H9 (cell line): ENCODE data around the gene NKAIN2. TPM values are rescaled to one million over a fixed set of nuclear protein-coding genes. Genes with fewer than 3 reads are reported as not detected.

ENCODE experiments used
- DNase-seq: peaks from one replicate; pipeline ENCODE4 v3.0.0-alpha.2; 2017
- H2AFZ ChIP-seq: one replicate; pipeline ENCODE4 v1.6.1; 2013; ENCODE audit warnings: mild to moderate bottlenecking, low read length, control low read depth, moderate library complexity
- H2AK5ac ChIP-seq: 2 replicates; pipeline ENCODE4 v1.6.1; 2013; ENCODE audit warnings: low read length, control low read depth, mixed read lengths; ENCODE audit not compliant: insufficient read length
- H2BK120ac ChIP-seq: one replicate; pipeline ENCODE4 v1.6.1; 2013; ENCODE audit warnings: low read depth, mild to moderate bottlenecking, low read length, control low read depth, inconsistent platforms; ENCODE audit not compliant: poor library complexity, severe bottlenecking
- H2BK12ac ChIP-seq: 2 replicates; pipeline ENCODE4 v1.6.1; 2013; ENCODE audit warnings: low read length, control low read depth, mixed read lengths, low read depth; ENCODE audit not compliant: insufficient read length
- H2BK15ac ChIP-seq: 2 replicates; pipeline ENCODE4 v1.6.1; 2013; ENCODE audit warnings: low read depth, low read length, control low read depth
- H2BK20ac ChIP-seq: one replicate; pipeline ENCODE4 v1.6.1; 2013; ENCODE audit warnings: low read depth, mild to moderate bottlenecking, low read length, control low read depth, inconsistent platforms; ENCODE audit not compliant: poor library complexity, severe bottlenecking
- H2BK5ac ChIP-seq: 2 replicates; pipeline ENCODE4 v1.6.1; 2013; ENCODE audit warnings: low read length, control low read depth, mixed read lengths; ENCODE audit not compliant: insufficient read length
- H3K14ac ChIP-seq: 2 replicates; pipeline ENCODE4 v1.6.1; 2013; ENCODE audit warnings: low read length, control low read depth; ENCODE audit not compliant: insufficient read depth
- H3K18ac ChIP-seq: 2 replicates; pipeline ENCODE4 v1.6.1; 2013; ENCODE audit warnings: low read depth, mild to moderate bottlenecking, mixed read lengths, low read length, control low read depth; ENCODE audit not compliant: insufficient read length
- H3K23ac ChIP-seq: 2 replicates; pipeline ENCODE4 v1.6.1; 2013; ENCODE audit warnings: low read length, control low read depth, mixed read lengths, low read depth; ENCODE audit not compliant: insufficient read length
- H3K23me2 ChIP-seq: 2 replicates; pipeline ENCODE4 v1.6.1; 2013; ENCODE audit warnings: low read depth, mild to moderate bottlenecking, mixed read lengths, low read length, control low read depth; ENCODE audit not compliant: insufficient read length, poor library complexity, severe bottlenecking
- H3K27ac ChIP-seq: 2 replicates; pipeline ENCODE4 v1.5.1; 2013; ENCODE audit warnings: low read length, control low read depth, mixed read lengths, low read depth; ENCODE audit not compliant: insufficient read length
- H3K27me3 ChIP-seq: 2 replicates; pipeline ENCODE4 v1.6.1; 2013; ENCODE audit warnings: low read length, control low read depth, inconsistent platforms; ENCODE audit not compliant: insufficient read depth
- H3K4ac ChIP-seq: 2 replicates; pipeline ENCODE4 v1.6.1; 2013; ENCODE audit warnings: low read depth, mild to moderate bottlenecking, control low read depth, inconsistent platforms, low read length, moderate library complexity
- H3K4me1 ChIP-seq: 2 replicates; pipeline ENCODE4 v1.6.1; 2013; ENCODE audit warnings: low read length, control low read depth, inconsistent platforms; ENCODE audit not compliant: insufficient read depth
- H3K4me2 ChIP-seq: 2 replicates; pipeline ENCODE4 v1.6.1; 2013; ENCODE audit warnings: low read length, control low read depth, mixed read lengths; ENCODE audit not compliant: insufficient read length, insufficient read depth
- H3K56ac ChIP-seq: 2 replicates; pipeline ENCODE4 v1.6.1; 2013; ENCODE audit warnings: low read depth, mild to moderate bottlenecking, mixed read lengths, low read length, control low read depth; ENCODE audit not compliant: insufficient read length
- H3K79me1 ChIP-seq: 2 replicates; pipeline ENCODE4 v1.6.1; 2013; ENCODE audit warnings: low read depth, mild to moderate bottlenecking, moderate library complexity, low read length, control low read depth, inconsistent platforms; ENCODE audit not compliant: insufficient read depth, poor library complexity, severe bottlenecking
- H3K79me2 ChIP-seq: 2 replicates; pipeline ENCODE4 v1.6.1; 2013; ENCODE audit warnings: low read length, control low read depth, inconsistent platforms; ENCODE audit not compliant: insufficient read depth
- H3K9ac ChIP-seq: 2 replicates; pipeline ENCODE4 v1.6.1; 2013; ENCODE audit warnings: low read length, control low read depth, mixed read lengths; ENCODE audit not compliant: insufficient read length; ENCODE audit errors: extremely low read depth
- H3K9me3 ChIP-seq: one replicate; pipeline ENCODE4 v1.6.1; 2013; ENCODE audit warnings: low read depth, low read length, inconsistent platforms; ENCODE audit not compliant: control insufficient read depth
- H3T11ph ChIP-seq: one replicate; pipeline ENCODE4 v1.6.1; 2013; ENCODE audit warnings: mild to moderate bottlenecking, low read length, control low read depth, inconsistent platforms
- H4K20me1 ChIP-seq: one replicate; pipeline ENCODE4 v1.6.1; 2013; ENCODE audit not compliant: control insufficient read depth, insufficient read length, insufficient read depth
- H4K5ac ChIP-seq: 2 replicates; pipeline ENCODE4 v1.6.1; 2013; ENCODE audit warnings: low read depth, mild to moderate bottlenecking, mixed read lengths, low read length, control low read depth; ENCODE audit not compliant: insufficient read length
- H4K8ac ChIP-seq: replicated peaks from 2 replicates; pipeline ENCODE4 v1.6.1; 2013; ENCODE audit warnings: low read length, control low read depth, mixed read lengths, low read depth; ENCODE audit not compliant: insufficient read length
- H4K91ac ChIP-seq: 2 replicates; pipeline ENCODE4 v1.6.1; 2013; ENCODE audit warnings: low read depth, mild to moderate bottlenecking, moderate library complexity, mixed read lengths, low read length, control low read depth; ENCODE audit not compliant: insufficient read length
- H3K27ac Mint-ChIP-seq, 3 experiments: 2 replicates in 2 of 3; 3 replicates in 1 of 3; pipeline ENCODE4 v1.8.0; 2020 to 2021; ENCODE audit warnings: mixed read lengths in 3 of 3, mild to moderate bottlenecking in 1 of 3, moderate library complexity in 1 of 3
- H3K27me3 Mint-ChIP-seq: 2 replicates; pipeline ENCODE4 v1.8.0; 2021; ENCODE audit warnings: low read depth, mild to moderate bottlenecking, moderate library complexity, mixed read lengths
- H3K36me3 Mint-ChIP-seq, 3 experiments: 2 replicates in 2 of 3; 3 replicates in 1 of 3; pipeline ENCODE4 v1.8.0; 2020 to 2021; ENCODE audit warnings: low read depth in 3 of 3, mixed read lengths in 3 of 3; ENCODE audit not compliant: insufficient read depth in 1 of 3
- H3K4me1 Mint-ChIP-seq, 2 experiments: 2 replicates each; pipeline ENCODE4 v1.8.0; 2020; ENCODE audit warnings: mixed read lengths in 2 of 2
- H3K4me3 Mint-ChIP-seq, 2 experiments: 2 replicates in 1 of 2; 3 replicates in 1 of 2; pipeline ENCODE4 v1.8.0; 2020 to 2021; ENCODE audit warnings: mild to moderate bottlenecking in 2 of 2, mixed read lengths in 2 of 2, moderate library complexity in 1 of 2
- H3K9me3 Mint-ChIP-seq, 2 experiments: 2 replicates in 1 of 2; 3 replicates in 1 of 2; pipeline ENCODE4 v1.8.0; 2020; ENCODE audit warnings: mild to moderate bottlenecking in 2 of 2, mixed read lengths in 2 of 2, moderate library complexity in 1 of 2
- CTCF ChIP-seq: fragments of 200-600 bp; sonication (generic); conservative IDR thresholded peaks from 3 replicates; pipeline ENCODE4 v1.8.0; 2021; ENCODE audit warnings: antibody characterized with exemption, mild to moderate bottlenecking
- WGBS: extraction: QIAGEN DNeasy Blood & Tissue Kit; methylation state at CpG from one replicate; pipeline ENCODE4 v1.1.7; 2013; ENCODE audit warnings: missing lambda C conversion rate, low lambda C conversion rate, mixed read lengths; ENCODE audit not compliant: insufficient read length; ENCODE audit errors: extremely low coverage; 5-methylcytosine and 5-hydroxymethylcytosine counted together
- total RNA-seq: library from RNA; stranded (reverse); gene quantifications from 2 replicates; pipeline ENCODE4 v1.2.1, GENCODE V29; 2021

Gene NKAIN2
- total RNA-seq, 1 experiment from 2014 or later = 0.17 TPM

GRCh38 chr6:123784330-123784729 lies 19.3 kb upstream of the NKAIN2 start:
- Histone ChIP-seq H4K20me1 (no peaks in the 10 kb centered on the region), H3K27ac (no peak overlapping the region), H2BK120ac (no peak overlapping the region), H3T11ph (no peak overlapping the region), H3K79me2 (no peaks in the 10 kb centered on the region), H2AK5ac (no peak overlapping the region), H3K23me2 (no peaks in the 10 kb centered on the region), H2BK20ac (no peak overlapping the region), H3K9me3 (no peaks in the 10 kb centered on the region), H3K27me3 (no peaks in the 10 kb centered on the region; the same call in 1 of the 2 replicates), H4K5ac (no peak overlapping the region), H4K8ac (no peak overlapping the region), H4K91ac (no peak overlapping the region), H3K56ac (no peak overlapping the region), H3K9ac (no peak overlapping the region), H3K4me1 (no peaks in the 10 kb centered on the region), H3K4ac (no peak overlapping the region), H3K14ac (no peak overlapping the region), H2BK12ac (no peak overlapping the region), H2BK15ac (no peak overlapping the region), H2AFZ (no peak overlapping the region), H2BK5ac (no peak overlapping the region), H3K23ac (no peak overlapping the region), H3K18ac (no peak overlapping the region), H3K4me2 (no peak overlapping the region), H3K79me1 (no peaks in the 10 kb centered on the region)
- Mint-ChIP-seq H3K27ac (no peak overlapping the region), H3K36me3 (no peaks in the 10 kb centered on the region), H3K27me3 (no peaks in the 10 kb centered on the region), H3K4me1 (peaks cover 9% of the 10 kb centered on the region in 2 experiments), H3K4me3 (no peak overlapping the region), H3K9me3 (no peaks in the 10 kb centered on the region; a peak in 1 of 5 replicates)
- no peak for TF ChIP-seq CTCF
- no peak for DNase-seq
- no CpG with 5 or more reads among the region's 2 CpGs for WGBS
